Measurements from ENCODE around the gene MOB3B.

MOB3B gene

GRCh38 chr9:27339661-27340284 lies 189.8 kb downstream of the MOB3B start:
- TF ChIP-seq CTCF (IDR thresholded peaks at IDR 0.05; ENCODE audit: low read depth, low read length) = no peak
- no peak overlapping the region for H3K4me3 ChIP-seq (ENCODE audit: low read depth, low read length)

- no peak overlapping the region for H3K4me3 ChIP-seq (ENCODE audit: low read depth, low read length)
- TF ChIP-seq CTCF (IDR thresholded peaks at IDR 0.05; ENCODE audit: low read depth, low read length) = no peak
Measured at GRCh38 chr9:27338527-27338903, 191.1 kb downstream of the MOB3B start.

GRCh38 chr9:27337833-27338526 lies 191.6 kb downstream of the MOB3B start:
- no peak overlapping the region for H3K4me3 ChIP-seq (ENCODE audit: low read depth, low read length)
- TF ChIP-seq CTCF (IDR thresholded peaks at IDR 0.05; ENCODE audit: low read depth, low read length) = no peak

GRCh38 chr9:27337236-27337635 lies 192.4 kb downstream of the MOB3B start:
- H3K4me3 ChIP-seq (ENCODE audit: low read depth, low read length) = no peak overlapping the region
- TF ChIP-seq CTCF (IDR thresholded peaks at IDR 0.05; ENCODE audit: low read depth, low read length) = no peak

GRCh38 chr9:27336829-27337228 lies 192.8 kb downstream of the MOB3B start:
- H3K4me3 ChIP-seq (ENCODE audit: low read depth, low read length) = no peak overlapping the region
- no peak for TF ChIP-seq CTCF (IDR thresholded peaks at IDR 0.05; ENCODE audit: low read depth, low read length)

GRCh38 chr9:27336126-27336525 lies 193.5 kb downstream of the MOB3B start:
- TF ChIP-seq CTCF (IDR thresholded peaks at IDR 0.05; ENCODE audit: low read depth, low read length) = no peak
- no peak overlapping the region for H3K4me3 ChIP-seq (ENCODE audit: low read depth, low read length)

GRCh38 chr9:27335075-27335474 lies 194.5 kb downstream of the MOB3B start:
- H3K4me3 ChIP-seq (ENCODE audit: low read depth, low read length) = no peak overlapping the region
- no peak for TF ChIP-seq CTCF (IDR thresholded peaks at IDR 0.05; ENCODE audit: low read depth, low read length)

Data from WI38 (cell line).